GM12878 (cell line): ENCODE measurements around the gene DERA. TPM values are rescaled to one million over a fixed set of nuclear protein-coding genes. Genes with fewer than 3 reads are reported as not detected.

ENCODE experiments used
- ATAC-seq: fragments of 200-7000 bp; cut with Tn5 transposase; 3 replicates; pipeline ENCODE4 v1.9.1; 2020; ENCODE audit warnings: mild to moderate bottlenecking, moderate library complexity
- BruUV-seq: library from RNA; stranded (reverse); fragments of 400-500 nt; replicated peaks from 2 replicates; lab custom pipeline; 2021; lab: Mats Ljungman, UMichigan
- CTCF ChIA-PET: fragments of 300-600 bp; sonication (Branson Sonifier 250); formaldehyde crosslinking; extraction: SDS; loops from one replicate; lab custom pipeline; 2021; ENCODE audit warnings: inconsistent platforms; lab: Yijun Ruan, JAX
- POLR2A ChIA-PET: fragments of 350-600 bp; formaldehyde crosslinking; extraction: SDS; loops from one replicate; lab custom pipeline; 2021; ENCODE audit warnings: inconsistent platforms; lab: Charles Lee
- RAD21 ChIA-PET: fragments of 300-600 bp; sonication (Branson Sonifier 250); formaldehyde crosslinking; loops from one replicate; lab custom pipeline; 2023; ENCODE audit warnings: antibody characterized with exemption; ENCODE audit not compliant: unreplicated experiment; lab: Charles Lee
- SMC1A ChIA-PET: fragments of 300-600 bp; sonication (Branson Sonifier 250); formaldehyde crosslinking; loops from one replicate; lab custom pipeline; 2023; ENCODE audit not compliant: unreplicated experiment, uncharacterized antibody; lab: Charles Lee
- DNase-seq: peaks from one replicate; pipeline ENCODE4 v3.0.0-alpha.2; 2011; ENCODE audit warnings: low read depth, low spot score
- FAIRE-seq: peaks from 3 replicates; lab custom pipeline; 2011; peaks lifted over from hg19 to GRCh38; lab: Jason Lieb, UNC
- H2AFZ ChIP-seq: 2 replicates; pipeline ENCODE4 v1.6.0; 2011; ENCODE audit warnings: low read depth, low read length, control low read depth; ENCODE audit not compliant: control insufficient read depth
- H3K27ac ChIP-seq: 2 replicates; pipeline ENCODE4 v1.5.1; 2011; ENCODE audit warnings: control low read depth; ENCODE audit not compliant: control insufficient read depth, insufficient read depth
- H3K27me3 ChIP-seq, 2 experiments: replicated peaks in 1 of 2; 2 replicates each; pipeline versions ENCODE4 v1.6.0 to v1.6.1; 2011; ENCODE audit warnings: low read length in 1 of 2; ENCODE audit not compliant: control insufficient read depth in 2 of 2, insufficient read depth in 2 of 2
- H3K36me3 ChIP-seq, 2 experiments: 2 replicates each; pipeline ENCODE4 v1.5.1; 2011; ENCODE audit warnings: low read length in 1 of 2; ENCODE audit not compliant: control insufficient read depth in 2 of 2, insufficient read depth in 2 of 2
- H3K4me1 ChIP-seq: 2 replicates; pipeline ENCODE4 v1.6.1; 2011; ENCODE audit warnings: mild to moderate bottlenecking, low read length, moderate library complexity, mixed read lengths; ENCODE audit not compliant: control insufficient read depth, insufficient read depth
- H3K4me2 ChIP-seq: 2 replicates; pipeline ENCODE4 v1.6.0; 2011; ENCODE audit warnings: control low read depth; ENCODE audit not compliant: control insufficient read depth, insufficient read depth
- H3K4me3 ChIP-seq: fragments of 200-600 bp; sonication (generic); 2 replicates; pipeline ENCODE4 v1.5.1; 2016
- H3K79me2 ChIP-seq: 2 replicates; pipeline ENCODE4 v1.6.0; 2011; ENCODE audit warnings: low read length; ENCODE audit not compliant: control insufficient read depth, insufficient read depth
- H3K9ac ChIP-seq: 2 replicates; pipeline ENCODE4 v1.8.0; 2011; ENCODE audit warnings: low read length, control low read depth, mixed read lengths; ENCODE audit not compliant: control insufficient read depth, insufficient read depth
- H3K9me3 ChIP-seq: replicated peaks from 3 replicates; pipeline ENCODE4 v1.5.1; 2011; ENCODE audit warnings: mild to moderate bottlenecking, low read length; ENCODE audit not compliant: control insufficient read depth, insufficient read depth
- H4K20me1 ChIP-seq: 2 replicates; pipeline ENCODE4 v1.6.0; 2011; ENCODE audit not compliant: control insufficient read depth, insufficient read depth
- ASH2L ChIP-seq: fragments of 300-600, 200-600 bp; sonication (generic); IDR thresholded peaks from 2 replicates; pipeline ENCODE4 v1.6.1; 2017; ENCODE audit warnings: low read depth, mild to moderate bottlenecking, borderline replicate concordance
- CBX5 ChIP-seq: sonication (generic); IDR thresholded peaks from 2 replicates; pipeline ENCODE4 v1.6.1; 2016; ENCODE audit warnings: low read depth, moderate library complexity, mild to moderate bottlenecking, inconsistent platforms
- IKZF2 ChIP-seq, 2 experiments: fragments of 450-650 bp; IDR thresholded peaks; 2 replicates each; pipeline ENCODE4 v1.6.1; 2017; ENCODE audit warnings: mild to moderate bottlenecking in 2 of 2, moderate library complexity in 2 of 2
- KLF5 ChIP-seq: fragments of 450-650 bp; IDR thresholded peaks from 2 replicates; pipeline ENCODE4 v1.6.1; 2014; ENCODE audit warnings: mild to moderate bottlenecking; ENCODE audit not compliant: partially characterized antibody
- NFYA ChIP-seq: IDR thresholded peaks from 2 replicates; pipeline ENCODE4 v1.6.1; 2011; ENCODE audit warnings: low read depth, mild to moderate bottlenecking, low read length, improper control_type of control experiment, borderline replicate concordance
- NFYB ChIP-seq: IDR thresholded peaks from 2 replicates; pipeline ENCODE4 v1.6.1; 2011; ENCODE audit warnings: low read depth, mild to moderate bottlenecking, low read length, improper control_type of control experiment, moderate library complexity; ENCODE audit not compliant: insufficient read depth
- POLR2AphosphoS5 ChIP-seq: IDR thresholded peaks from 2 replicates; pipeline ENCODE4 v1.6.1; 2011; ENCODE audit warnings: mild to moderate bottlenecking, low read length, inconsistent platforms
- RFX5 ChIP-seq: IDR thresholded peaks from 2 replicates; pipeline ENCODE4 v1.6.1; 2011; ENCODE audit warnings: low read depth, low read length, improper control_type of control experiment
- SPI1 ChIP-seq: IDR thresholded peaks from 2 replicates; pipeline ENCODE4 v1.6.1; 2011; ENCODE audit warnings: low read depth, mild to moderate bottlenecking, low read length, moderate library complexity, borderline replicate concordance; ENCODE audit not compliant: insufficient read depth
- SRF ChIP-seq, 2 experiments: IDR thresholded peaks; 2 replicates each; pipeline ENCODE4 v1.6.1; 2011; ENCODE audit warnings: low read depth in 2 of 2, low read length in 2 of 2, mild to moderate bottlenecking in 1 of 2, moderate library complexity in 1 of 2
- ZSCAN29 ChIP-seq: fragments of 450-650 bp; IDR thresholded peaks from 2 replicates; pipeline ENCODE4 v1.6.1; 2017; ENCODE audit warnings: mild to moderate bottlenecking, moderate library complexity
- WGBS: methylation state at CpG from one replicate; pipeline ENCODE4 v1.1.6; 2016; ENCODE audit warnings: low lambda C conversion rate; ENCODE audit not compliant: insufficient replicate concordance, insufficient coverage; ENCODE audit errors: missing lambda C conversion rate; 5-methylcytosine and 5-hydroxymethylcytosine counted together
- in situ Hi-C: fragments of 300-500 bp; cut with MboI; formaldehyde crosslinking; loops from 9 replicates; pipeline ENCODE4 v1.14.3; 2018; ENCODE audit warnings: mixed read lengths
- intact Hi-C: fragments of 100-400 bp; cut with micrococcal nuclease; formaldehyde crosslinking; loops from one replicate; pipeline ENCODE4 v1.14.2; 2022; ENCODE audit not compliant: unreplicated experiment
- polyA plus RNA-seq, 11 experiments: library from polyadenylated mRNA; depleted of rRNA in 4 of 11; unstranded in 6 of 11; stranded (reverse) in 5 of 11; fragments of >200 nt; fragmentation: Nextera tagmentation in 4 of 11; fragmentation: Illumina TruSeq in 1 of 11; extraction: Ambion mirVana in 4 of 11; extraction: Trizol in 1 of 11; gene quantifications; 1 replicate in 1 of 11; 2 replicates in 10 of 11; pipeline versions ENCODE4 v1.2.1 to v1.2.3, GENCODE V29; 2011 to 2016; ENCODE audit warnings: inconsistent platforms in 2 of 11, missing spikeins in 2 of 11, low read depth in 1 of 11
- total RNA-seq, 4 experiments: library from RNA; depleted of rRNA in 3 of 4; stranded (reverse); fragments of >200 nt in 3 of 4; fragmentation: Illumina TruSeq in 1 of 4; extraction: Trizol in 1 of 4; gene quantifications; 2 replicates each; pipeline versions ENCODE4 v1.2.1 to v1.2.3, GENCODE V29; 2013 to 2021
- TF ChIP-seq, protein P1 (sequence below): IDR thresholded peaks from 2 replicates; pipeline ENCODE4 v1.6.1; 2012; ENCODE audit warnings: low read length, inconsistent platforms
- TF ChIP-seq, protein P2 (sequence below): fragments of 150-350 bp; IDR thresholded peaks from 2 replicates; pipeline ENCODE4 v1.6.1; 2014; ENCODE audit warnings: mild to moderate bottlenecking, low read depth, low read length
- TF ChIP-seq, protein P3 (sequence below): fragments of 450-650 bp; IDR thresholded peaks from 2 replicates; pipeline ENCODE4 v1.6.1; 2017; ENCODE audit warnings: mild to moderate bottlenecking, moderate library complexity

The DERA gene
- total and polyA plus RNA-seq, 10 of the 15 experiments (the other 5 are each of a cell fraction or from before 2014, with no cell fraction given), result 34.9 to 97.1 (median 40.8) TPM

DNA sequence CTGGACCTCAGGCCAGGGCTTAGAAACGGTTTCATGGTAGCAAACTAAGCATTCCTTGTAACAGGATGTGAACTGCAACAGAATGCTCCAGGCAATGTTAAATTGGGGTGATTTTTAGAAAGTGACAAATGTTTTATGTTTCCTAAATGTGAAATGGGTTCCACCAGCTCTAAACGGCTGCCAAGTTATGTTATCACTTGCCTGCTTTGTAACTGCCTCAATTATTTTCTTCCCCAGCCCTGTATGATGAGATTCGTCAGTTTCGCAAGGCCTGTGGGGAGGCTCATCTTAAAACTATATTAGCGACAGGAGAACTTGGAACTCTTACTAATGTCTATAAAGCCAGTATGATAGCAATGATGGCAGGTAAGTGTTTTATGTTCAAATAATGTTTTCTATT lies 70.9 kb downstream of the DERA start:
- in situ Hi-C loops, result no loop called here
- ChIA-PET SMC1A (interaction anchor here (0.8 to 1.3 kb wide), 2 partner anchors 40 to 70 kb away, joined by 3 read pairs; no protein-coding TSS in a partner anchor), RAD21 (no interaction called here), CTCF (interaction anchor here (0.5 to 1.5 kb wide), 4 partner anchors 11 to 371 kb away, joined by 3 to 5 read pairs (median 4); no protein-coding TSS in a partner anchor), POLR2A (no interaction called here)
- no peaks in the 10 kb centered on the region for H3K27me3 ChIP-seq
- H4K20me1 ChIP-seq, result no peaks in the 10 kb centered on the region
- no peaks in the 10 kb centered on the region for H3K9me3 ChIP-seq
- BruUV-seq, result no TSS peak
- H3K36me3 ChIP-seq, result peaks cover 0 to 4% of the 10 kb centered on the region in 2 experiments; a peak in 1 of 4 replicates
- H3K4me1 ChIP-seq, result peaks cover 9% of the 10 kb centered on the region
- intact Hi-C loops, result no loop called here
- DNase-seq, result no peak
- no peak overlapping the region for H3K27ac ChIP-seq
- H3K9ac ChIP-seq, result no peak overlapping the region
- no peak overlapping the region for H2AFZ ChIP-seq
- ATAC-seq, result no peak
- no peak overlapping the region for H3K4me3 ChIP-seq
- no peak overlapping the region for H3K4me2 ChIP-seq
- no peak for FAIRE-seq
- TF ChIP-seq KLF5 (no peak), NFYA (no peak), IKZF2 (IDR thresholded peaks at IDR 0.05) (no peak), CBX5 (no peak), POLR2AphosphoS5 (no peak), SRF (IDR thresholded peaks at IDR 0.05; ENCODE audit: low read depth in 2 of 2, low read length in 2 of 2) (no peak), NFYB (no peak), ZSCAN29 (no peak), ASH2L (no peak), SPI1 (no peak), RFX5 (no peak)
- TF ChIP-seq, protein P1, sequence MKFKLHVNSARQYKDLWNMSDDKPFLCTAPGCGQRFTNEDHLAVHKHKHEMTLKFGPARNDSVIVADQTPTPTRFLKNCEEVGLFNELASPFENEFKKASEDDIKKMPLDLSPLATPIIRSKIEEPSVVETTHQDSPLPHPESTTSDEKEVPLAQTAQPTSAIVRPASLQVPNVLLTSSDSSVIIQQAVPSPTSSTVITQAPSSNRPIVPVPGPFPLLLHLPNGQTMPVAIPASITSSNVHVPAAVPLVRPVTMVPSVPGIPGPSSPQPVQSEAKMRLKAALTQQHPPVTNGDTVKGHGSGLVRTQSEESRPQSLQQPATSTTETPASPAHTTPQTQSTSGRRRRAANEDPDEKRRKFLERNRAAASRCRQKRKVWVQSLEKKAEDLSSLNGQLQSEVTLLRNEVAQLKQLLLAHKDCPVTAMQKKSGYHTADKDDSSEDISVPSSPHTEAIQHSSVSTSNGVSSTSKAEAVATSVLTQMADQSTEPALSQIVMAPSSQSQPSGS, result no peak
- TF ChIP-seq, protein P2, sequence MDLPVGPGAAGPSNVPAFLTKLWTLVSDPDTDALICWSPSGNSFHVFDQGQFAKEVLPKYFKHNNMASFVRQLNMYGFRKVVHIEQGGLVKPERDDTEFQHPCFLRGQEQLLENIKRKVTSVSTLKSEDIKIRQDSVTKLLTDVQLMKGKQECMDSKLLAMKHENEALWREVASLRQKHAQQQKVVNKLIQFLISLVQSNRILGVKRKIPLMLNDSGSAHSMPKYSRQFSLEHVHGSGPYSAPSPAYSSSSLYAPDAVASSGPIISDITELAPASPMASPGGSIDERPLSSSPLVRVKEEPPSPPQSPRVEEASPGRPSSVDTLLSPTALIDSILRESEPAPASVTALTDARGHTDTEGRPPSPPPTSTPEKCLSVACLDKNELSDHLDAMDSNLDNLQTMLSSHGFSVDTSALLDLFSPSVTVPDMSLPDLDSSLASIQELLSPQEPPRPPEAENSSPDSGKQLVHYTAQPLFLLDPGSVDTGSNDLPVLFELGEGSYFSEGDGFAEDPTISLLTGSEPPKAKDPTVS, result no peak
- TF ChIP-seq, protein P3, sequence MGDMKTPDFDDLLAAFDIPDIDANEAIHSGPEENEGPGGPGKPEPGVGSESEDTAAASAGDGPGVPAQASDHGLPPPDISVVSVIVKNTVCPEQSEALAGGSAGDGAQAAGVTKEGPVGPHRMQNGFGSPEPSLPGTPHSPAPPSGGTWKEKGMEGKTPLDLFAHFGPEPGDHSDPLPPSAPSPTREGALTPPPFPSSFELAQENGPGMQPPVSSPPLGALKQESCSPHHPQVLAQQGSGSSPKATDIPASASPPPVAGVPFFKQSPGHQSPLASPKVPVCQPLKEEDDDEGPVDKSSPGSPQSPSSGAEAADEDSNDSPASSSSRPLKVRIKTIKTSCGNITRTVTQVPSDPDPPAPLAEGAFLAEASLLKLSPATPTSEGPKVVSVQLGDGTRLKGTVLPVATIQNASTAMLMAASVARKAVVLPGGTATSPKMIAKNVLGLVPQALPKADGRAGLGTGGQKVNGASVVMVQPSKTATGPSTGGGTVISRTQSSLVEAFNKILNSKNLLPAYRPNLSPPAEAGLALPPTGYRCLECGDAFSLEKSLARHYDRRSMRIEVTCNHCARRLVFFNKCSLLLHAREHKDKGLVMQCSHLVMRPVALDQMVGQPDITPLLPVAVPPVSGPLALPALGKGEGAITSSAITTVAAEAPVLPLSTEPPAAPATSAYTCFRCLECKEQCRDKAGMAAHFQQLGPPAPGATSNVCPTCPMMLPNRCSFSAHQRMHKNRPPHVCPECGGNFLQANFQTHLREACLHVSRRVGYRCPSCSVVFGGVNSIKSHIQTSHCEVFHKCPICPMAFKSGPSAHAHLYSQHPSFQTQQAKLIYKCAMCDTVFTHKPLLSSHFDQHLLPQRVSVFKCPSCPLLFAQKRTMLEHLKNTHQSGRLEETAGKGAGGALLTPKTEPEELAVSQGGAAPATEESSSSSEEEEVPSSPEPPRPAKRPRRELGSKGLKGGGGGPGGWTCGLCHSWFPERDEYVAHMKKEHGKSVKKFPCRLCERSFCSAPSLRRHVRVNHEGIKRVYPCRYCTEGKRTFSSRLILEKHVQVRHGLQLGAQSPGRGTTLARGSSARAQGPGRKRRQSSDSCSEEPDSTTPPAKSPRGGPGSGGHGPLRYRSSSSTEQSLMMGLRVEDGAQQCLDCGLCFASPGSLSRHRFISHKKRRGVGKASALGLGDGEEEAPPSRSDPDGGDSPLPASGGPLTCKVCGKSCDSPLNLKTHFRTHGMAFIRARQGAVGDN, result no peak
- WGBS, result 75% methylated on average over 5 of the region's 5 CpGs
- no peaks in the 10 kb centered on the region for H3K79me2 ChIP-seq
